HEK293 (cell line): ENCODE results near the gene MYLK.

Experiments
- CTCF ChIA-PET: fragments of 350-600 bp; formaldehyde crosslinking; extraction: SDS; loops from one replicate; lab custom pipeline; 2021; ENCODE audit warnings: antibody characterized with exemption; lab: Yijun Ruan, JAX
- POLR2A ChIA-PET: fragments of 300-600 bp; formaldehyde crosslinking; extraction: SDS; loops from one replicate; lab custom pipeline; 2020; ENCODE audit warnings: antibody characterized with exemption, inconsistent platforms; lab: Yijun Ruan, JAX
- H3K27ac ChIP-seq: fragments of 200-500 bp; sonication (Bioruptor generic); 2 replicates; pipeline ENCODE4 v1.5.1; 2014; ENCODE audit warnings: low read depth, low read length, control low read depth, inconsistent platforms; ENCODE audit errors: extremely low read depth
- H3K36me3 ChIP-seq, 2 experiments: fragments of 200-500 bp in 1 of 2; sonication (Bioruptor generic) in 1 of 2; 1 replicate in 1 of 2; 2 replicates in 1 of 2; pipeline ENCODE4 v1.5.1; 2014 to 2017; ENCODE audit warnings: inconsistent platforms in 2 of 2, low read length in 2 of 2; ENCODE audit not compliant: control insufficient read depth in 2 of 2, insufficient read depth in 1 of 2
- H3K4me1 ChIP-seq: fragments of 200-500 bp; sonication (Bioruptor generic); 2 replicates; pipeline ENCODE4 v1.5.1; 2014; ENCODE audit warnings: mild to moderate bottlenecking, low read length, inconsistent platforms; ENCODE audit not compliant: control insufficient read depth, insufficient read depth
- H3K4me3 ChIP-seq: 2 replicates; pipeline ENCODE4 v1.5.1; 2011; ENCODE audit warnings: low read depth, mild to moderate bottlenecking, control low read depth, low read length, moderate library complexity
- H3K9me3 ChIP-seq: fragments of 200-500 bp; sonication (Bioruptor generic); 2 replicates; pipeline ENCODE4 v1.5.1; 2014; ENCODE audit warnings: low read depth, low read length, inconsistent platforms; ENCODE audit not compliant: control insufficient read depth, insufficient read depth
- GLI4 ChIP-seq: fragments of 450-650 bp; formaldehyde crosslinking; IDR thresholded peaks from 2 replicates; pipeline ENCODE4 v1.5.1; 2016; ENCODE audit warnings: missing biosample characterization, missing genetic modification characterization
- WT1 ChIP-seq: fragments of 450-650 bp; formaldehyde crosslinking; IDR thresholded peaks from 2 replicates; pipeline ENCODE4 v1.5.1; 2016; ENCODE audit warnings: missing biosample characterization, missing genetic modification characterization
- ZBTB1 ChIP-seq: fragments of 450-650 bp; formaldehyde crosslinking; IDR thresholded peaks from 2 replicates; pipeline ENCODE4 v1.5.1; 2016; ENCODE audit warnings: missing biosample characterization, missing genetic modification characterization
- ZBTB7A ChIP-seq: fragments of 450-650 bp; formaldehyde crosslinking; IDR thresholded peaks from 2 replicates; pipeline ENCODE4 v1.5.1; 2016; ENCODE audit warnings: low read depth, missing biosample characterization, missing genetic modification characterization
- ZNF2 ChIP-seq: fragments of 450-650 bp; formaldehyde crosslinking; IDR thresholded peaks from 2 replicates; pipeline ENCODE4 v1.5.1; 2016; ENCODE audit warnings: missing biosample characterization, missing genetic modification characterization
- ZNF266 ChIP-seq: fragments of 450-650 bp; formaldehyde crosslinking; IDR thresholded peaks from 2 replicates; pipeline ENCODE4 v1.5.1; 2016; ENCODE audit warnings: missing biosample characterization, missing genetic modification characterization, low read depth
- ZNF394 ChIP-seq: fragments of 450-650 bp; formaldehyde crosslinking; IDR thresholded peaks from 2 replicates; pipeline ENCODE4 v1.5.1; 2016; ENCODE audit warnings: missing biosample characterization, missing genetic modification characterization, mild to moderate bottlenecking, moderate library complexity, borderline replicate concordance
- ZNF510 ChIP-seq: fragments of 450-650 bp; formaldehyde crosslinking; IDR thresholded peaks from 2 replicates; pipeline ENCODE4 v1.5.1; 2018; ENCODE audit warnings: mild to moderate bottlenecking, missing genetic modification characterization, missing biosample characterization; ENCODE audit not compliant: insufficient replicate concordance
- ZNF529 ChIP-seq: fragments of 450-650 bp; formaldehyde crosslinking; IDR thresholded peaks from 2 replicates; pipeline ENCODE4 v1.5.1; 2017; ENCODE audit warnings: missing genetic modification characterization, missing biosample characterization; ENCODE audit not compliant: insufficient replicate concordance
- ZNF549 ChIP-seq: fragments of 450-650 bp; IDR thresholded peaks from 2 replicates; pipeline ENCODE4 v1.5.1; 2018; ENCODE audit warnings: missing biosample characterization, missing genetic modification characterization, mild to moderate bottlenecking, inconsistent platforms, moderate library complexity
- ZNF629 ChIP-seq: fragments of 450-650 bp; formaldehyde crosslinking; IDR thresholded peaks from 2 replicates; pipeline ENCODE4 v1.5.1; 2017; ENCODE audit warnings: missing biosample characterization, missing genetic modification characterization
- ZNF660 ChIP-seq: fragments of 450-650 bp; IDR thresholded peaks from 2 replicates; pipeline ENCODE4 v1.5.1; 2018; ENCODE audit warnings: missing biosample characterization, mild to moderate bottlenecking, missing genetic modification characterization
- ZNF747 ChIP-seq: fragments of 450-650 bp; formaldehyde crosslinking; IDR thresholded peaks from 2 replicates; pipeline ENCODE4 v1.5.1; 2016; ENCODE audit warnings: missing biosample characterization, missing genetic modification characterization
- ZNF792 ChIP-seq: fragments of 450-650 bp; formaldehyde crosslinking; IDR thresholded peaks from 2 replicates; pipeline ENCODE4 v1.5.1; 2016; ENCODE audit warnings: missing biosample characterization, missing genetic modification characterization
- ZNF830 ChIP-seq: fragments of 450-650 bp; IDR thresholded peaks from 2 replicates; pipeline ENCODE4 v1.5.0; 2018; ENCODE audit warnings: missing biosample characterization, missing genetic modification characterization, low read depth, mild to moderate bottlenecking, moderate library complexity
- TF ChIP-seq, protein P1 (sequence below): fragments of 450-650 bp; formaldehyde crosslinking; IDR thresholded peaks from 2 replicates; pipeline ENCODE4 v1.5.1; 2017; ENCODE audit warnings: missing biosample characterization, missing genetic modification characterization
- TF ChIP-seq, protein P2 (sequence below): fragments of 450-650 bp; formaldehyde crosslinking; optimal IDR thresholded peaks from 2 replicates; pipeline ENCODE3; 2016; ENCODE audit warnings: missing biosample characterization, mild to moderate bottlenecking, missing genetic modification characterization
- TF ChIP-seq, protein P3 (sequence below): fragments of 450-650 bp; formaldehyde crosslinking; IDR thresholded peaks from 2 replicates; pipeline ENCODE4 v1.5.1; 2016; ENCODE audit warnings: missing biosample characterization, missing genetic modification characterization, borderline replicate concordance
- TF ChIP-seq, protein P4 (sequence below): fragments of 450-650 bp; formaldehyde crosslinking; IDR thresholded peaks from 2 replicates; pipeline ENCODE4 v1.5.1; 2016; ENCODE audit warnings: missing biosample characterization, missing genetic modification characterization

MYLK gene

DNA sequence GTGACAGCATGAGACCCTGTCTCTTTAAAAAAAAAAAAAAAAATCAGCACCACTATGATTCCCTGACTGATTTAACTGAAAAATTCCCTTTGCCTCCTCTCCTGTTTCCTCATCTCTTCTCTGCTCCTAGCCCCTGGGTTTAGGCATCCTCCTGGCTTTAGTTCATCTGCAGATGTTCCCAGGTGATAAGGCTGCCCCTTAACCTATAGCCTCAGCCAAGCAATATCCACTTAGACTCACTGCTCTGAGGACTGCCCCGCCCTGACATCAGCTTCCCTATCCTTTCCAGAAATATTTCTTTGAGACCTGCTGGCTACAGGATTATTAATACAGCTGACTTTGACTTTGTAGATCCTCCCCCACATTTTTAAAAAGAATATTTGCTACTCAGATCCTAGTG is 259.8 kb downstream of the MYLK start:
- no peak overlapping the region for H3K27ac ChIP-seq
- H3K4me1 ChIP-seq: no peaks in the 10 kb centered on the region
- no peak for TF ChIP-seq ZBTB7A
- no peak for TF ChIP-seq ZNF510 (tag by site-specific recombination)
- TF ChIP-seq ZNF660 (tag by site-specific recombination): no peak
- TF ChIP-seq ZNF2 (tag by site-specific recombination): no peak
- TF ChIP-seq GLI4 (tag by site-specific recombination): no peak
- TF ChIP-seq ZNF529: no peak
- TF ChIP-seq ZNF266 (tag by site-specific recombination): no peak
- no peak for TF ChIP-seq ZNF629 (tag by site-specific recombination)
- no peak for TF ChIP-seq ZNF394 (tag by site-specific recombination)
- no peak for TF ChIP-seq ZBTB1 (tag by site-specific recombination)
- TF ChIP-seq, protein P1, sequence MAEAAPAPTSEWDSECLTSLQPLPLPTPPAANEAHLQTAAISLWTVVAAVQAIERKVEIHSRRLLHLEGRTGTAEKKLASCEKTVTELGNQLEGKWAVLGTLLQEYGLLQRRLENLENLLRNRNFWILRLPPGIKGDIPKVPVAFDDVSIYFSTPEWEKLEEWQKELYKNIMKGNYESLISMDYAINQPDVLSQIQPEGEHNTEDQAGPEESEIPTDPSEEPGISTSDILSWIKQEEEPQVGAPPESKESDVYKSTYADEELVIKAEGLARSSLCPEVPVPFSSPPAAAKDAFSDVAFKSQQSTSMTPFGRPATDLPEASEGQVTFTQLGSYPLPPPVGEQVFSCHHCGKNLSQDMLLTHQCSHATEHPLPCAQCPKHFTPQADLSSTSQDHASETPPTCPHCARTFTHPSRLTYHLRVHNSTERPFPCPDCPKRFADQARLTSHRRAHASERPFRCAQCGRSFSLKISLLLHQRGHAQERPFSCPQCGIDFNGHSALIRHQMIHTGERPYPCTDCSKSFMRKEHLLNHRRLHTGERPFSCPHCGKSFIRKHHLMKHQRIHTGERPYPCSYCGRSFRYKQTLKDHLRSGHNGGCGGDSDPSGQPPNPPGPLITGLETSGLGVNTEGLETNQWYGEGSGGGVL (tag by site-specific recombination): no peak
- no peak for TF ChIP-seq ZNF830 (tag by site-specific recombination)
- TF ChIP-seq, protein P2, sequence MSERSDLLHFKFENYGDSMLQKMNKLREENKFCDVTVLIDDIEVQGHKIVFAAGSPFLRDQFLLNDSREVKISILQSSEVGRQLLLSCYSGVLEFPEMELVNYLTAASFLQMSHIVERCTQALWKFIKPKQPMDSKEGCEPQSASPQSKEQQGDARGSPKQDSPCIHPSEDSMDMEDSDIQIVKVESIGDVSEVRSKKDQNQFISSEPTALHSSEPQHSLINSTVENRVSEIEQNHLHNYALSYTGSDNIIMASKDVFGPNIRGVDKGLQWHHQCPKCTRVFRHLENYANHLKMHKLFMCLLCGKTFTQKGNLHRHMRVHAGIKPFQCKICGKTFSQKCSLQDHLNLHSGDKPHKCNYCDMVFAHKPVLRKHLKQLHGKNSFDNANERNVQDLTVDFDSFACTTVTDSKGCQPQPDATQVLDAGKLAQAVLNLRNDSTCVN (tag by site-specific recombination): no peak
- no peak for TF ChIP-seq WT1 (tag by site-specific recombination)
- ChIA-PET POLR2A (no interaction called here), CTCF (interaction anchor here (2.5 kb wide), 1 partner anchor 18 kb away, joined by 7 read pairs; no protein-coding TSS in a partner anchor)
- no peaks in the 10 kb centered on the region for H3K9me3 ChIP-seq
- no peak overlapping the region for H3K4me3 ChIP-seq
- H3K36me3 ChIP-seq: peaks cover 0 to 17% of the 10 kb centered on the region in 2 experiments; a peak in 1 of 3 replicates

DNA sequence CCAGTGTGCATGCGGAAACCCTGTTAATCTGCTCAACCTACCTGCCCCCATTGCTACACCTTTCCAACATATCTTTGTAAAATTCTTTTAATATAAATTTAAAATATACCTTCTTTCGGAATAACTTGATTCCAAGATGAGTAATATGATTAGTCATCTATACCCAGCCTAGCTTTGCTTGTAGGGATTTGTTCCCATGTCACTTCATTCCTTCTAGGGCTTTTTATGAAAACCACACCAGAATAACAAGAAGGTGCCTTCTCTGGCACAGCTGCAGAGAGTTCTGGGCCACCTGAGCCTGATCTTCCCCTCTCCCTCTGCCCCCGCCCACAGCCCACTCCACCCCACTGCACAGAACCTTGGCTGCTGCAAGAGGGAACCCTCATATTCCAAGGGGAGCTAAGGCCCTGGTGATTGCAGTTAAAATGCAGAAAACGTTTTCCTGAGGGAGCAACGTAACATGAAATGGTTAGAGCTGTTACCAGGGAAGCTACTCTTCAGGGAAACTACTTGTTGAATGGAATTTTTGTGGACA is 260.7 kb downstream of the MYLK start:
- no peak for TF ChIP-seq ZNF549 (tag by site-specific recombination)
- no peak for TF ChIP-seq ZNF792 (tag by site-specific recombination)
- TF ChIP-seq, protein P3, sequence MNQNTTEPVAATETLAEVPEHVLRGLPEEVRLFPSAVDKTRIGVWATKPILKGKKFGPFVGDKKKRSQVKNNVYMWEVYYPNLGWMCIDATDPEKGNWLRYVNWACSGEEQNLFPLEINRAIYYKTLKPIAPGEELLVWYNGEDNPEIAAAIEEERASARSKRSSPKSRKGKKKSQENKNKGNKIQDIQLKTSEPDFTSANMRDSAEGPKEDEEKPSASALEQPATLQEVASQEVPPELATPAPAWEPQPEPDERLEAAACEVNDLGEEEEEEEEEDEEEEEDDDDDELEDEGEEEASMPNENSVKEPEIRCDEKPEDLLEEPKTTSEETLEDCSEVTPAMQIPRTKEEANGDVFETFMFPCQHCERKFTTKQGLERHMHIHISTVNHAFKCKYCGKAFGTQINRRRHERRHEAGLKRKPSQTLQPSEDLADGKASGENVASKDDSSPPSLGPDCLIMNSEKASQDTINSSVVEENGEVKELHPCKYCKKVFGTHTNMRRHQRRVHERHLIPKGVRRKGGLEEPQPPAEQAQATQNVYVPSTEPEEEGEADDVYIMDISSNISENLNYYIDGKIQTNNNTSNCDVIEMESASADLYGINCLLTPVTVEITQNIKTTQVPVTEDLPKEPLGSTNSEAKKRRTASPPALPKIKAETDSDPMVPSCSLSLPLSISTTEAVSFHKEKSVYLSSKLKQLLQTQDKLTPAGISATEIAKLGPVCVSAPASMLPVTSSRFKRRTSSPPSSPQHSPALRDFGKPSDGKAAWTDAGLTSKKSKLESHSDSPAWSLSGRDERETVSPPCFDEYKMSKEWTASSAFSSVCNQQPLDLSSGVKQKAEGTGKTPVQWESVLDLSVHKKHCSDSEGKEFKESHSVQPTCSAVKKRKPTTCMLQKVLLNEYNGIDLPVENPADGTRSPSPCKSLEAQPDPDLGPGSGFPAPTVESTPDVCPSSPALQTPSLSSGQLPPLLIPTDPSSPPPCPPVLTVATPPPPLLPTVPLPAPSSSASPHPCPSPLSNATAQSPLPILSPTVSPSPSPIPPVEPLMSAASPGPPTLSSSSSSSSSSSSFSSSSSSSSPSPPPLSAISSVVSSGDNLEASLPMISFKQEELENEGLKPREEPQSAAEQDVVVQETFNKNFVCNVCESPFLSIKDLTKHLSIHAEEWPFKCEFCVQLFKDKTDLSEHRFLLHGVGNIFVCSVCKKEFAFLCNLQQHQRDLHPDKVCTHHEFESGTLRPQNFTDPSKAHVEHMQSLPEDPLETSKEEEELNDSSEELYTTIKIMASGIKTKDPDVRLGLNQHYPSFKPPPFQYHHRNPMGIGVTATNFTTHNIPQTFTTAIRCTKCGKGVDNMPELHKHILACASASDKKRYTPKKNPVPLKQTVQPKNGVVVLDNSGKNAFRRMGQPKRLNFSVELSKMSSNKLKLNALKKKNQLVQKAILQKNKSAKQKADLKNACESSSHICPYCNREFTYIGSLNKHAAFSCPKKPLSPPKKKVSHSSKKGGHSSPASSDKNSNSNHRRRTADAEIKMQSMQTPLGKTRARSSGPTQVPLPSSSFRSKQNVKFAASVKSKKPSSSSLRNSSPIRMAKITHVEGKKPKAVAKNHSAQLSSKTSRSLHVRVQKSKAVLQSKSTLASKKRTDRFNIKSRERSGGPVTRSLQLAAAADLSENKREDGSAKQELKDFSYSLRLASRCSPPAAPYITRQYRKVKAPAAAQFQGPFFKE: no peak
- TF ChIP-seq, protein P4, sequence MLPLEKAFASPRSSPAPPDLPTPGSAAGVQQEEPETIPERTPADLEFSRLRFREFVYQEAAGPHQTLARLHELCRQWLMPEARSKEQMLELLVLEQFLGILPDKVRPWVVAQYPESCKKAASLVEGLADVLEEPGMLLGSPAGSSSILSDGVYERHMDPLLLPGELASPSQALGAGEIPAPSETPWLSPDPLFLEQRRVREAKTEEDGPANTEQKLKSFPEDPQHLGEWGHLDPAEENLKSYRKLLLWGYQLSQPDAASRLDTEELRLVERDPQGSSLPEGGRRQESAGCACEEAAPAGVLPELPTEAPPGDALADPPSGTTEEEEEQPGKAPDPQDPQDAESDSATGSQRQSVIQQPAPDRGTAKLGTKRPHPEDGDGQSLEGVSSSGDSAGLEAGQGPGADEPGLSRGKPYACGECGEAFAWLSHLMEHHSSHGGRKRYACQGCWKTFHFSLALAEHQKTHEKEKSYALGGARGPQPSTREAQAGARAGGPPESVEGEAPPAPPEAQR (tag by site-specific recombination): no peak
- TF ChIP-seq ZNF747: no peak
- TF ChIP-seq, all 188 proteins: peak for 0
- Histone ChIP-seq H3K4me3 (no peak overlapping the region), H3K27ac (no peak overlapping the region), H3K9me3 (no peaks in the 10 kb centered on the region), H3K4me1 (no peaks in the 10 kb centered on the region), H3K36me3 (peaks cover 0 to 16% of the 10 kb centered on the region in 2 experiments; a peak in 1 of 3 replicates)
- ChIA-PET POLR2A (no interaction called here), CTCF (interaction anchor here (2.5 kb wide), 1 partner anchor 19 kb away, joined by 7 read pairs; no protein-coding TSS in a partner anchor)
